Measurements from ENCODE around the gene ZNRF1.

Gene ZNRF1

GRCh38 chr16:75028544-75029135 is 29.8 kb downstream of the ZNRF1 start:
- FAIRE-seq, result no peak

- FAIRE-seq, result no peak
Measured at GRCh38 chr16:75029854-75030253, 31.0 kb downstream of the ZNRF1 start.

GRCh38 chr16:75032655-75033054 is 33.8 kb downstream of the ZNRF1 start:
- no peak for FAIRE-seq

GRCh38 chr16:75035410-75035968 is 36.7 kb downstream of the ZNRF1 start:
- no peak for FAIRE-seq

GRCh38 chr16:75038036-75038858 is 39.4 kb downstream of the ZNRF1 start:
- no peak for FAIRE-seq

- FAIRE-seq, result no peak
Measured at GRCh38 chr16:75039941-75040340, 41.1 kb downstream of the ZNRF1 start.

- FAIRE-seq, result no peak
Measured at GRCh38 chr16:75042426-75043174, 43.8 kb downstream of the ZNRF1 start.

- no peak for FAIRE-seq
Measured at GRCh38 chr16:75043175-75043895, 44.5 kb downstream of the ZNRF1 start.

GRCh38 chr16:75044800-75045361 is 46.1 kb downstream of the ZNRF1 start:
- FAIRE-seq, result no peak

- FAIRE-seq, result no peak
Measured at GRCh38 chr16:75045424-75045823, 46.6 kb downstream of the ZNRF1 start.

GRCh38 chr16:75048054-75048453 is 49.2 kb downstream of the ZNRF1 start:
- no peak for FAIRE-seq

- no peak for FAIRE-seq
Measured at GRCh38 chr16:75048530-75048929, 49.7 kb downstream of the ZNRF1 start.

- no peak for FAIRE-seq
Measured at GRCh38 chr16:75052481-75053202, 53.8 kb downstream of the ZNRF1 start.

- no peak for FAIRE-seq
Measured at GRCh38 chr16:75053791-75054555, 55.1 kb downstream of the ZNRF1 start.

- FAIRE-seq, result no peak
Measured at GRCh38 chr16:75054556-75054947, 55.7 kb downstream of the ZNRF1 start.

- no peak for FAIRE-seq
Measured at GRCh38 chr16:75058806-75059205, 60.0 kb downstream of the ZNRF1 start.

- no peak for FAIRE-seq
Measured at GRCh38 chr16:75059411-75059810, 60.6 kb downstream of the ZNRF1 start.

GRCh38 chr16:75060723-75061122 is 61.9 kb downstream of the ZNRF1 start:
- no peak for FAIRE-seq

- FAIRE-seq, result no peak
Measured at GRCh38 chr16:75061669-75062068, 62.8 kb downstream of the ZNRF1 start.

GRCh38 chr16:75062135-75062975 is 63.5 kb downstream of the ZNRF1 start:
- no peak for FAIRE-seq

All from islet of Langerhans (tissue), 1 donor.